Activated naive CD8-positive, alpha-beta T cell (primary cell): ENCODE measurements around the gene PKNOX2.

ENCODE experiments used
- H3K27ac Mint-ChIP-seq: one replicate; pipeline ENCODE4 v1.8.0; 2021; ENCODE audit warnings: mixed read lengths
- H3K27me3 Mint-ChIP-seq: one replicate; pipeline ENCODE4 v1.8.0; 2021; ENCODE audit warnings: mixed read lengths
- H3K36me3 Mint-ChIP-seq: one replicate; pipeline ENCODE4 v1.8.0; 2021; ENCODE audit warnings: mixed read lengths
- H3K4me1 Mint-ChIP-seq: one replicate; pipeline ENCODE4 v1.8.0; 2021; ENCODE audit warnings: low read depth, mixed read lengths
- H3K4me3 Mint-ChIP-seq: one replicate; pipeline ENCODE4 v1.8.0; 2021; ENCODE audit warnings: mild to moderate bottlenecking, mixed read lengths
- H3K9me3 Mint-ChIP-seq: one replicate; pipeline ENCODE4 v1.8.0; 2021; ENCODE audit warnings: low read depth, mixed read lengths

The PKNOX2 gene

GRCh38 chr11:125331357-125332035 is 166.9 kb downstream of the PKNOX2 start:
- Mint-ChIP-seq H3K27me3 (peaks cover 2% of the 10 kb centered on the region), H3K36me3 (no peaks in the 10 kb centered on the region), H3K4me1 (peaks cover 3% of the 10 kb centered on the region), H3K9me3 (no peaks in the 10 kb centered on the region), H3K4me3 (no peak overlapping the region), H3K27ac (no peak overlapping the region)

- Mint-ChIP-seq H3K9me3 (no peaks in the 10 kb centered on the region), H3K27ac (no peak overlapping the region), H3K4me3 (no peak overlapping the region), H3K27me3 (peaks cover 2% of the 10 kb centered on the region), H3K4me1 (peaks cover 3% of the 10 kb centered on the region), H3K36me3 (no peaks in the 10 kb centered on the region)
Observed at GRCh38 chr11:125332821-125333220, 168.3 kb downstream of the PKNOX2 start.

DNA sequence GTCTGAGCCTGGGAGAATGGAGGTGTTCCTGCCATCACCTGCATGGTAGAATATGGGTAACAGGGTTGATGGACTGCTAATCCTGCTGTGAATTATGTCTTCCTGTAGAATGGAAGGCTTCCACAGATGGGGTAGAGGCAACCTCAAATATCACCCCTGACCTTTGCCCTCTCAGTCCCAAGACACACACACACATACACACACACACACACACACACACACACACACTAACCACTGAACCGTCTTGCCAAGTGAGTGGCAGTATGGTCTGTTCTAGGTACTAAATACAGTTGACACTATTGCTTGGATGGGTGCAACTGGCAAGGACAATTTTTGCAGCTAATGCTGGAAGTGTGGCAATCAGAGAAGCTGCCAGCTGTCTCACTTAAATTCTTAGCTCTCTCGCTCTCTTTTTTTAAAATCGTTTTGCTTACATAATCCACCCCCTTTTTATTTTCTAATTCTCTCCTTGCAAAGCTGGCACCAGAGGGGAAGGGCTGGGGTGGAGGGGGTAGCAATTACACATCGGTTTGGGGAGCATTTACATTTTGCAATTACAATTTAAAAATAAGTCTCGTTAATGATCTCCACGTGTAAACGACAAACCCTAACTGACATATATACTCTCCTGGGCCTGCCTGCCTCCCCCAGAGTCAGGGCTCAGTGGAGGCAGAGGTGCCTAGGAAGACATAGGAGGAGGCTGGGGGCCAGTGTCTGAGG is 169.0 kb downstream of the PKNOX2 start:
- H3K36me3 Mint-ChIP-seq = no peaks in the 10 kb centered on the region
- H3K4me1 Mint-ChIP-seq = peaks cover 3% of the 10 kb centered on the region
- peaks cover 2% of the 10 kb centered on the region for H3K27me3 Mint-ChIP-seq
- H3K9me3 Mint-ChIP-seq = no peaks in the 10 kb centered on the region
- H3K4me3 Mint-ChIP-seq = no peak overlapping the region
- no peak overlapping the region for H3K27ac Mint-ChIP-seq

DNA sequence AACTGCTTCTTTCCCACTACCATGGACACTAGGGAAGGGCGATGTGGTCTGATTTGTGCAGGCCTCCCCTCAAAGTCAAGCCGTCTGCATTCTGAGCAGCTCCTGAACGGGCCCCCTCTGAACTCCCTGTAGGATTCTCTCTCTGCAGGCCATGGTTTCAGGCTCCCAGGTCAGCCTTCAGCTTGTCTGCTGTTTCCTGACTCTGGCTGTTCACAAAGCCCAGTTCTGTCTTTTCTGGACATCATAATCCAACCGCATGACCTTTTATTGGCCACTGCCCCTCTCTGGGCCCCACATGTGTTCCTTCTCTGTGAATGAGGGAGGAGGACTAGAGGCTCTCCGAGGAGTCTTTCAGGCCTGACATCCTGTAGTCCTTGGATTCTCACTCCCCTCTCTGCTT is 170.6 kb downstream of the PKNOX2 start:
- Mint-ChIP-seq H3K4me3 (no peak overlapping the region), H3K36me3 (no peaks in the 10 kb centered on the region), H3K27ac (no peak overlapping the region), H3K4me1 (no peaks in the 10 kb centered on the region), H3K27me3 (no peaks in the 10 kb centered on the region), H3K9me3 (no peaks in the 10 kb centered on the region)

DNA sequence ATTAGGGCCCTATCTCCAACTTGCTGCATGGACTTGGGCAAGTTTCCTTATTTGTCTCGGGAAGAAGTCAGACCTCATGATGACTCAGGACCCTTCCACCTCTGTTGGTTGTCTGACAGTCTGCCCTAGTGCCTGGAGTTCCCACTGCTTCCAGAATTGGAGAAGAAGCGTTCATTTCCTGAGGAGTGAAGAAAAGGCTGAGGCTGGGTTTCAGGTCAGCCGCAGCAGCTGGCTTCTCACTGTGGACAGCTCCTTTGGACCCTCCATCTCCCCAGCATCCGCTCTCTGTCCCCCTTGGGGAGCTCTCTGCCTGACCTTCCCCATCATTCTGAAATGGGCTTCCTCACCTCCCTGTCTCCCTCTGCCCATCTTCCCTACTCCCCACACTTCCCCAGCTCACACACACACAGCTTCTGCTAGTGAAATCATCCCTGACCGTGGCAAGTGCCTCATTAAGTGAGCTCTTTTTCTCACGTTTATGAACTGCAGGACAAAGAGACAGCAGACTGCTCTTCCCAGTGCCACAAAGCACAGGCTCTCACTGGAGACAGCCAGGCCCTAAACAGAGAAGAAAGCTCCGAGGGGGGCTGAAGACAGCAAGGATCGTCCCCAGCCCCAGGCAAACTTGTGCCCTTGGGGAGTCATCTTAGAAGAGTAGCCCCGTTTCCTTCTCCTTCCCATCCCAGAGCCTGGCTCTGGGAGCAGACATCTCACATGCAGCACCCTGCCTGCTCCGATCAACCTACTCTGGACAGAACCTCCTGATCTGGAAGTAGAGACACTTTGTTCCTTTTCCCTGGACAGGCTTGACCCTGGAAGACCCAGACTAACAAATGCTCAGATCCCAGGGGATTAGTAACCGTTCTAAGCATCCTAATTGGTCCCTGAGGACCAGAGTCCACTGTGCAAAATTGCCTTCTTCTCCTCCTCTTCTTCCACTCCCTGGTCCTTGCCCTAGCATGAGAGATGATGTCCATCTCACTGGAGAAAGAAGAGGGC is 173.6 kb downstream of the PKNOX2 start:
- Mint-ChIP-seq H3K4me3 (no peak overlapping the region), H3K36me3 (no peaks in the 10 kb centered on the region), H3K27me3 (no peaks in the 10 kb centered on the region), H3K27ac (no peak overlapping the region), H3K9me3 (no peaks in the 10 kb centered on the region), H3K4me1 (no peaks in the 10 kb centered on the region)

GRCh38 chr11:125338886-125339811 is 174.6 kb downstream of the PKNOX2 start:
- Mint-ChIP-seq H3K4me3 (no peak overlapping the region), H3K4me1 (no peaks in the 10 kb centered on the region), H3K9me3 (no peaks in the 10 kb centered on the region), H3K27ac (no peak overlapping the region), H3K36me3 (no peaks in the 10 kb centered on the region), H3K27me3 (peaks cover 2% of the 10 kb centered on the region)

- no peaks in the 10 kb centered on the region for H3K36me3 Mint-ChIP-seq
- H3K27me3 Mint-ChIP-seq = peaks cover 2% of the 10 kb centered on the region
- no peaks in the 10 kb centered on the region for H3K4me1 Mint-ChIP-seq
- H3K27ac Mint-ChIP-seq = no peak overlapping the region
- H3K9me3 Mint-ChIP-seq = no peaks in the 10 kb centered on the region
- H3K4me3 Mint-ChIP-seq = no peak overlapping the region
Observed at GRCh38 chr11:125341676-125342075, 177.1 kb downstream of the PKNOX2 start.

DNA sequence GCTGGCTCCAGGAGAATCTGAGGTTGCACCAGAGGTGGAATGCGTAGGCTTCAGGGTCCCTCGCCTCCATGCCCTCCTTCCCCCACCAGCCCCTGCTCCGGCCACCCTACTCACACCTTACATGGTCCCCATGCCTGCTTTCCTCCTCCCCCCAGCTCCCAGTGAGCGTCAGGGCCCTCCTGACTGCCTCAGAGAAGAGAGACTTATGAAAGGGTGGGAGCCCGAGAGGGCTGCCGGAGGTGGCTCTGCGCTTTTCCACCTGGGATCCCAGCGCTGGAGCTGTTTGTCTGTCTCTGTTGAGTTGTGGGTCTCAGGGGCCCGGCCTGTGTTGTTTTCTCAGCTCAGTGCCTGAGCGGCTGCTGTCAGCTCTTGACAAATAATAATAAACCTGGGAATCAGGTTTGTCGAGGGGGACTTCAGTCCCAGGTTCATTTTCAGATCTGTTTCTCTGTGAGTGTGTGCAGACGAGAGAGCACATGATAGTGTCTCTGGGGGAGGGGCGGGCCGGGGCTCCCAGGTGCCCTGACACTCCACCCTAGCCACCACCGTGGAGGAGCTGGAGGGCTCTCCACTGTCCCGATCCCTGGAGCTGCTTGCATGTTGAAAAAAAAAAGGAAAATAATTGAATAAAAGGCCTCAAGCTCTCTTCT is 177.9 kb downstream of the PKNOX2 start:
- H3K36me3 Mint-ChIP-seq = no peaks in the 10 kb centered on the region
- H3K4me3 Mint-ChIP-seq = no peak overlapping the region
- no peaks in the 10 kb centered on the region for H3K4me1 Mint-ChIP-seq
- no peak overlapping the region for H3K27ac Mint-ChIP-seq
- peaks cover 2% of the 10 kb centered on the region for H3K27me3 Mint-ChIP-seq
- H3K9me3 Mint-ChIP-seq = no peaks in the 10 kb centered on the region

DNA sequence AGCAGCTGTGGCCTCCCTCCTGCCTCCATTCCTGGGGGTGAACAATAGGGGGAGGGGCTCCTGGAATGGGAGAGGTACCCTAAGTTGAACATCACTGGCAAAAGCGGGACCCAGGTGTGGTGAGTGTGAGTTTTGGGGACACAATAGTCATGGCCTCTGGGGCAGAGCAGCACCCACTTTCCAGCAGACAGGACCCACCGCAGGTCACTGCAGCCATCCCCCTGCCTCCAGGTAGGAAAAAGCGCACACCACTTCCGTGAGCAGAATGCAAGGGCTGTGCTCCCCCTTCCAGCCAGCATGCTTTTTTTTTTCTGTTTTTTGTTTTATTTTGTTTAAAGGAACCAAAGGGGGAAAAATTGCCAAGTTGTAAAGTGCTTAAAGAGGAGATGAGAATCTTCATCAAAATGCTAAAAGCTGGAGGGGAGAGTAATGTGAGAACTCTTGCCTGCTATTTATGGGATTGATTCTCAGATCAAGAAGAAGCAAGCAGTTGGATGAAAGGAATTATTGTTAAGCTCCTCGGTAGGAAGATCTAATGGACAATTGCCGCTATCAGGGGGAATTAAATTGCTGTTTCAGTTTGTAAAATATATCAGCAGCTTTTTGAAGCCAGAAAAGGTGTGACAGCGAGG is 178.7 kb downstream of the PKNOX2 start:
- no peak overlapping the region for H3K27ac Mint-ChIP-seq
- no peaks in the 10 kb centered on the region for H3K9me3 Mint-ChIP-seq
- H3K27me3 Mint-ChIP-seq = peaks cover 2% of the 10 kb centered on the region
- H3K36me3 Mint-ChIP-seq = no peaks in the 10 kb centered on the region
- H3K4me3 Mint-ChIP-seq = no peak overlapping the region
- H3K4me1 Mint-ChIP-seq = no peaks in the 10 kb centered on the region

- Mint-ChIP-seq H3K27ac (no peak overlapping the region), H3K36me3 (no peaks in the 10 kb centered on the region), H3K27me3 (peaks cover 4% of the 10 kb centered on the region), H3K4me1 (peaks cover 1% of the 10 kb centered on the region), H3K4me3 (no peak overlapping the region), H3K9me3 (no peaks in the 10 kb centered on the region)
Observed at GRCh38 chr11:125343718-125344131, 179.2 kb downstream of the PKNOX2 start.

GRCh38 chr11:125344846-125345420 is 180.4 kb downstream of the PKNOX2 start:
- Mint-ChIP-seq H3K4me1 (peaks cover 3% of the 10 kb centered on the region), H3K36me3 (no peaks in the 10 kb centered on the region), H3K4me3 (no peak overlapping the region), H3K27me3 (peaks cover 4% of the 10 kb centered on the region), H3K27ac (no peak overlapping the region), H3K9me3 (no peaks in the 10 kb centered on the region)

DNA sequence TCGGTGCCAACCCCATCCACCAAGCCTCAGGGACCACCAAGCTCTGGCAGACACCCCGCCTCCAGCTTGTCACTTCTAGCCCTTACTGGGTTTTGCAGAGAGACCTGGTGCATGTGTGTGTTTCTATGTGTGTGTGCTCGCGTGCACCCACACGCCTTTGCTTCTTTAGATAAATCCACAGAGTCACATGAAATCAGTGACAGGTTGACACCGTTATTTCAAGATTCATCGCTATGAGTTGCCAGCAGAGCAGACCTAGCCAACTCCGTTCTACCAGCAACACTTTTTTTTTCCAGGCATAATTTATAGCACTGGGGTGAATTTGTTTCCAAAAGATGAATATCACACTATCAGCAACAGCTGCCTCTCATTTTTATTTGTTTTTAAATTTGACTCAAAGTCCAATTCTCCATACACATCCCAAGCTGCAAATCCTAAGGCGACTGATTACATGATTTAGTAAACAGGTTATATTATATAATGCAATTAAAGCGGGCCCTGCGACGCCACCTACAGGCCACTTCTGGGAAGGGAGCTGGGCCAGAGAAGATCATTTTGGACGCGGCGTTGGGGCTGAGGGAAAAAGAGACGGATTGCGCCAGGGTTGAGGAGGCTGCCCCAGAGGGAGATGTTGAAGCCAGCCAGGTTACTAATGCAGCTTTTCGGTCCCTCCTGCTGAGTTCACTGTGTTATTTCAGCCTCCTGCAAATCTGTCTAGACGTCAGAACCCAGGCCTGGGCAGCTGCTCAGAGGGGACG is 181.0 kb downstream of the PKNOX2 start:
- Mint-ChIP-seq H3K27ac (no peak overlapping the region), H3K4me1 (peaks cover 3% of the 10 kb centered on the region), H3K4me3 (no peak overlapping the region), H3K27me3 (peaks cover 4% of the 10 kb centered on the region), H3K36me3 (no peaks in the 10 kb centered on the region), H3K9me3 (no peaks in the 10 kb centered on the region)

GRCh38 chr11:125346179-125346530 is 181.6 kb downstream of the PKNOX2 start:
- H3K27me3 Mint-ChIP-seq = peaks cover 4% of the 10 kb centered on the region
- no peak overlapping the region for H3K4me3 Mint-ChIP-seq
- H3K27ac Mint-ChIP-seq = no peak overlapping the region
- no peaks in the 10 kb centered on the region for H3K36me3 Mint-ChIP-seq
- H3K4me1 Mint-ChIP-seq = peaks cover 3% of the 10 kb centered on the region
- no peaks in the 10 kb centered on the region for H3K9me3 Mint-ChIP-seq
